ENCODE data around the gene TP53I13.

TP53I13 gene

DNA sequence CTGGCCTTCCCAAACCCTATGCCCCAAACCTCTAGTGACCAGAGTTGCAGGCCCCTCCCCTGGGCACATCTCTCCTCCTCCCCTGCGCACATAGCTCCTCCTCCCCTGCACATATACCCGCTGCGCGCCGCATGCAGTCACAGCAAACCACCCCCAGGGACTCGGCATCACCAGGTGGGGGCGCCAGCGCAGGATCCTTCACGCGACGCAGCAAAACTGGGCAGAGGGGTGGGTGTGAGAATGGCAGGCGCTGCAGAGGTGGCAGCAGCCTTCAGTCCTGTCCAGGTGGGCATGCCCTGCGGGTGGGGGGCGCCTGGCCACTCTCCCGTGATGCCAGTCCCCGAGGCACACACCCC, 48.6 kb downstream of the TP53I13 start:
- FAIRE-seq: no peak

DNA sequence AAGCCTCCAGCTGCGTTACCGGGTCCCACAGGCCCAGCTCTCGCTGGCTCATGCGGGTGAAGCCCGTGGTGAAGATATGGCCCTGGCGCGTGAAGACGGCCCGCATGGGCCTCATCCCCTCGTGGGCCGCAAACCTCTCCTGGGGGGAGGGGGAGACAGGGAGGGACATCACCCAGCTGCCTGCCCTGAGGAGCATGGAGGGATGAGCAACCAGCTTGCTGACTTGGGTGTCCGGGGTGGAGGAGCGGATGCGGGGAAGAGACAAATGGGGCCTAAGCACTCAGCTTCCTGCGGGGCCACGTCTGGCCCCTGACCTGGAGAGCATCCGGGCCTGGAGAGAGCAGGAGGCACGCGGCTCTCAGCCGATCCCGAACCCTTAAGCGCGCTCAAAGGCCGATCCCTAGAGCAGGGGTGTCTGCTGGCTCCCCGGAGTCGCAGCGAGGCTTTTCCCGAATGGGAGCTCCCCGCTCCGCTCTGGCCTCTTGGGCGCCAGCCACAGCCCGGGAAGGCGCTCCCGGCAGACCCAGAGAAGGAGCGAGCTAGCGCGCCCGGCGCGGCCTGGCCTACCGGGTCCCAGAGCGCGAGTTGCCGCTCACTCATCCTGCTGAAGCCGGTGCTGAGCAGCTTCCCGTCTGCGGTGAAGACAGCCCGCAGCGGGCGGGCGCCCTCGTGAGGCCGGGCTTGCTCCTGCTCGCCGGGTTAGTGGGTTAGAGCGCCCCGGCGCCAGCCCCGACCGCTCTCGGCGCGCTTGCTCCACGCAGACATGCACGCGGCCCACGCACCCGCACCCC, 49.2 kb downstream of the TP53I13 start:
- no peak for FAIRE-seq

DNA sequence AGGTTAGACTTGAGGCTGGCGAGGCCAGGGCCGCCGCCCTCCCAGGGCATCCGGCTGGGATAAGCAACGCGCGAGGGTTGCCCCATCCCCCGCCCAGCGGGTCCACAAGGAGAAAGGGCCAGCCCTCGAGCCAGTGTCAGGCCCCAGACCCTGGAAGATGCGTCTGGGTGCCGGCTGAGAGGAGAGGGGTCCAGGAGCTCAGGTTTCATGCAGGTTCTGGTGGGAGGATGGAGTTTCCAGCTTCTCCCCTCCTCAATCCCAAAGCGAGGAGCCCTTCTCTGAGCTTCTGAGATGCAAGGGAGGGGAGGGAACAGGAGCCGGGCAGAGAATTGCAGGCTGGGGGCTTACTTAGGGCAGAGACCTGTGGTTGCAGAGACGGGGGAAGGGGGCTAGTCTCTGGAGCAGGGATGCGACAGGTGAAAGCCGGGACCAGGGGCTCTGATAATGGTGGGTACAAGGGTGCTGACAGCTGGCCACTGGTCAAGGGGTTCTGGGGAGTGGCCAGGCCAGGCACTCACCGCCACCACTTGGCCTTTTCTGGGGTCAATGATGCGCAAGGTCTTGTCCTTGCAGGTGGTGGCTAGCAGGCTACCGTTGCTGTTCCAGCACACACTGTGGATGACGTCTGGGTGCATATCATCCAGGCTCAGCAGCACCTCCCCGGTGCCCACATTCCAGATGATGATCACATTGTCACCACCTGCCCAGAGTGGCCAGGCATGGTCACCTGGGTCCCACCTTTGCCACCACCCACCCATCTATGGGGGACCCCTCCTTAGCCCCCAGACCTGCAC, 50.0 kb downstream of the TP53I13 start:
- FAIRE-seq: no peak

DNA sequence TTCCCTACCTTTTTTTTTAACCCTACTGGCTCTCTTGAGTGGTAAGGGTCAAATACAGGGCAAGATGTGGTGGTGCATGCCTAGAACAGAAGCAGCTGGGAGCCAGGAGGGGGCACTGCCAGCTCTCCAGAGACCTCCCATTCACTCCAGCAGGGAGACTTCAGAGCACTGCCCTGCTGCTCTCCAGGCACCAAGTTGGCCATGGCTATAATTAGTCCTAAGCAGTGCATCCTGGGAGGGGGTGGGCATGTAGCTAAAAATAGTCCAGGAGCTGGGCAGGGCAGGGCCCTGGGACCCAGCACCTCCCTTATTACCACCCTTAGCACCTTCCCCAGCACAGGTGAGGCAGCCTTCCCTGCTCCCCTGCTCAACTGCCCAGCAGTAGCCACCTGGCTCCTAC, 50.8 kb downstream of the TP53I13 start:
- FAIRE-seq: no peak

DNA sequence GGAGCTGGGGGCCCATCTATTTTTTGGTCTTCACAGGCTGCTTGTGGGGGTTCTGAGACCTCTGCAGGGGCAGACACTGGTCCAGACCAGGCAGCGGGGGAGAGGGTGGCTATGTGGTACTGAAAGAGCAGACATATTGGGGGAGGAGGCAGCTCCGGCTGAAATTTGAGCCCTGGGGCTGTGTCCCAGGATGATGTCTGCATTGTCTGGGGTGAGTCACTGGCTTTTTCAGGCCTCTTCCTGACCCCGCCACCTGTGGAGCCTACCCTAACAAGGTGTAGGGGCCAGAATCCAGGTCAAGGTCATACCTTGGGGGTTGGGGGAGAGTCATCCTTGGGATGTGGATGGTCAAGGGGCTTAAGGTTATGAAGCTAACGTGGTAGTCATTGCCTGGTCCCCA, 51.8 kb downstream of the TP53I13 start:
- FAIRE-seq: no peak

DNA sequence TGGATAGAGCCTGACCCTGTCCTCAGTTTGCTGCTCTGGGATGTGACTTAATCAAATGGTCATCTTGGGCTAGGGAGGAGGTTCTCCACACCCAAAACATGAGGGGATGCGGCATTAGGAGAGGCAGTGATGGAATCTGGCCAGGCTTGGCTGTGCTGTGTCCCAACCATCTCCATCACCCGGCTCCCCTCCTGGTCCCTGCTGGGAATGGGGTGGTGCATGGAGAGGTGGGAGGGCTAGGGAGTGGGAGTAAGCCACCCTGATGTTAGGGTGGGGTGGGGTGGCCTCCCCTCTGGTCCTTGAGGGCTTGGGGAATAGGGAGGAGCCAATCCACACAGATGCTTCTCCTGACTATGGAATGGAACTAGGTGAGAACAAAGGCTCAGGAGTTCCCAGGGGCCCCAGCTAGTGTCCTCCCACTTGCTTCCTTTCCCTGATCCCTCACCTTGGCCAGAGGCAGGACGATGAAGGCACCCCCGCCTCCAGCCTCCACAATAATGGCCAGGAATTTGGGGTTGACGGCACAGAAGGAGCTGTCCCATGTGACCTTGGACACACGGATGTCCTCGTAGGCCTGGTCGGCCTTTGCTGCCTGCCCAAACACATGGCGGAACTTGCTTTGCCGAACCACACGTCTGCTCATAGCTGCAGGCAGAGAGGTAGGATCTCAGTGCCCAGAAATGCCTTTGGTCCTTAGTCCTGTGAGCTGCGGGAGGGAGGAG, 52.4 kb downstream of the TP53I13 start:
- FAIRE-seq: no peak

DNA sequence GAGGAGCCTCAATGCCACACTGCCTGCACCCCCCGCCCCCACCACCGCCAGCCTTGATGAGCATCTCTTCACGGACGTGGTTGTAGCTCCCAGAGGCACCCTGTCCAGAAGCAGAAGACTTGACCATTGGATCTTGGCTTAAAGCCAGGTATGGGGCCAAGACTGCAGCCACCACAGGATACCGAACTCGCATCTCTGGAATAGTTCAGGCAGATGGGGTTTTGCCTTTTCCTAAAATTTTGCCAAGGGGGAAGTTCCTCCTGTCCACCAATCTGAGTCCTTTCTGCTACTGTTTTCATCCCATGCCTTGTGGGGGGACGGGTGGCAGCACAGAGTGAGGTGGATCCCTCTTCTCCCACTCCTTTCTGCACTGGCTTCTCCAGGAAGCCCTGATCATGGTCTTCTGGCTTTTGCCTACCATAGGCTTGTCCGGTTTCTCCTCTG, 53.3 kb downstream of the TP53I13 start:
- FAIRE-seq: no peak

Measured in TTC549 (cell line).